T1000 (cell line): ENCODE data around the gene ZNF792.
A peak's percentile ranks its signal among the peaks of the same experiment; 100 is the strongest.
"Not testable (repeated sequence)": the region's sequence is repeated elsewhere in the genome, so short reads cannot be mapped to it uniquely, and the experiment has no call there.

ENCODE experiments used
- DNase-seq: peaks from one replicate; lab custom pipeline; 2025; ENCODE audit warnings: mixed read lengths; lab: John Stamatoyannopoulos, UW

Gene ZNF792

GRCh38 chr19:34970185-34970780 is 6.3 kb upstream of the ZNF792 start:
- not testable (repeated sequence) for DNase-seq

- DNase-seq: no peak
Observed at GRCh38 chr19:34969721-34970120, 5.7 kb upstream of the ZNF792 start.

GRCh38 chr19:34967551-34967950 is 3.5 kb upstream of the ZNF792 start:
- DNase-seq: no peak

GRCh38 chr19:34965505-34965904 is 1.5 kb upstream of the ZNF792 start:
- not testable (repeated sequence) for DNase-seq

- no peak for DNase-seq
Observed at GRCh38 chr19:34964598-34964997, 569 bp upstream of the ZNF792 start.

GRCh38 chr19:34962687-34963572 is 1.1 kb downstream of the ZNF792 start:
- peak; percentile 9 for DNase-seq

- no peak for DNase-seq
Observed at GRCh38 chr19:34961775-34962686, 2.0 kb downstream of the ZNF792 start.

GRCh38 chr19:34960940-34961679 is 2.9 kb downstream of the ZNF792 start:
- DNase-seq: no peak

GRCh38 chr19:34960103-34960805 is 3.8 kb downstream of the ZNF792 start:
- DNase-seq: peak; percentile 84

- DNase-seq: no peak
Observed at GRCh38 chr19:34959021-34959420, 5.0 kb downstream of the ZNF792 start.

- no peak for DNase-seq
Observed at GRCh38 chr19:34957830-34958751, 5.9 kb downstream of the ZNF792 start.

GRCh38 chr19:34953092-34953491 is 10.9 kb downstream of the ZNF792 start:
- no peak for DNase-seq

- no peak for DNase-seq
Observed at GRCh38 chr19:34943861-34944573, 20.0 kb downstream of the ZNF792 start.

GRCh38 chr19:34938886-34939285 is 25.1 kb downstream of the ZNF792 start:
- no peak for DNase-seq

- no peak for DNase-seq
Observed at GRCh38 chr19:34936184-34936583, 27.8 kb downstream of the ZNF792 start.

- DNase-seq: no peak
Observed at GRCh38 chr19:34932494-34932893, 31.5 kb downstream of the ZNF792 start.

- DNase-seq: peak; percentile 71
Observed at GRCh38 chr19:34926685-34927375, 37.2 kb downstream of the ZNF792 start, which contains the start of gene ZNF30. ZNF30 (plus strand) TSS chr19:34926903; CDS start chr19:34929948, 3,045 bp downstream.

- no peak for DNase-seq
Observed at GRCh38 chr19:34926361-34926684, 37.7 kb downstream of the ZNF792 start.
